ENCODE measurements around the gene UBTD2.

Gene UBTD2

DNA sequence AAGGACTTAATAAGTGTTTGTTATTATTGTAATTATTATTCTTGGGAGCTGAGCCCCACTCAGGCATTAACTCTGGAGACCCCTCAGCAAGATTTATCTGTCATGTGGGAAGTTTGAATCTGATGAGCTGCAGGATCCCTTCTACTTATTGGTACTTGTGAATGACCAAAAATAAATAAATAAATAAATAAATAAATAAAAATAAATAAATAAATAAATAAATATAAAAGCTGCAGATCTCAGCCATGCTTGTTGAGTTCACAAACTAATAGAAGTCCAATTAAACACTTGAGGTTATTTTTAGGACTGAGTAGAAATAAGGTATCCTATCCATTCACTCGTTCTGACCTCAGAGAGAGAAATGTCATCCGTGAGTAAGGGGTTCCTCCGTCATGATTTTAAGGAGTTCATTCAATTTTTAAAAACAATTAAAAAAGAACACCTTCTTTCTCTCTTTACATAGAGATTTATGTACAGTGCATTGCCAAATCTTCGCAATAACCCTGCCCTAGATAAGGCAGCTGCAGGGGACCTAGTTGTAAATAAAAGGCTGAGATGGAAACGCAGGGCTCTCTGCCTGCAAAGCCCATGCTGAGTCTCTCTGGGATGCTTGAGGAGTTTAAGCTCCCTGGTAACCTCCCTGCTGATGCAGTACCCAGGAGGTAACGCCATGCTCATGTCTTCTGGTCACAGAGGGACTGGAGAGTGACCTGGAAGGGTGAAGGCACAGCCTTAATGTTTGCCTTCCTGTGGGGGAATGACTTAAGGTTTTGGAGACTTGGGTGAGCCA is 88.4 kb downstream of the UBTD2 start:
- DNase-seq (ENCODE audit: low read depth, low spot score), result no peak

DNA sequence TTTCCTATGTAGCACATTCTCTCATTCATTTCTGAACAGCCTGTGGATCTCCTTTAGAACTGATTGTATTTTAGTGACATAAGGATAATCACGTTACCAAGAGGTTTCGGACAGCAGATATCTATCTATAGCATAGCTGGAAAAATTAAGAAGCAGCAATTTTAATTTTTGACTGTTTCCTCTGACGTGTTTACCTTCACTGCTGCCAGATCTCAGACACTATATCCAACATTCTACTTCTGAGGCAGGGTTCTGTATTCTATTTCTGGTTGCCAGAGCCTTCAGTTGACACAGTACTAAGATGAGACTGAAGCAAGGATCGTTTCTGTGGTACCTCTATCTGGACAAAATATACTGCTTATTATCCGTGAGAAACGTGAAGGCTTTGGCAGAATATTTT is 89.7 kb downstream of the UBTD2 start, which contains the start of gene EFCAB9:
TSS of gene EFCAB9 (plus strand) at position 301 of the 400 bp plus-strand sequence. CDS start at position 302, 1 bp downstream.
- no peak for DNase-seq (ENCODE audit: low read depth, low spot score)

DNA sequence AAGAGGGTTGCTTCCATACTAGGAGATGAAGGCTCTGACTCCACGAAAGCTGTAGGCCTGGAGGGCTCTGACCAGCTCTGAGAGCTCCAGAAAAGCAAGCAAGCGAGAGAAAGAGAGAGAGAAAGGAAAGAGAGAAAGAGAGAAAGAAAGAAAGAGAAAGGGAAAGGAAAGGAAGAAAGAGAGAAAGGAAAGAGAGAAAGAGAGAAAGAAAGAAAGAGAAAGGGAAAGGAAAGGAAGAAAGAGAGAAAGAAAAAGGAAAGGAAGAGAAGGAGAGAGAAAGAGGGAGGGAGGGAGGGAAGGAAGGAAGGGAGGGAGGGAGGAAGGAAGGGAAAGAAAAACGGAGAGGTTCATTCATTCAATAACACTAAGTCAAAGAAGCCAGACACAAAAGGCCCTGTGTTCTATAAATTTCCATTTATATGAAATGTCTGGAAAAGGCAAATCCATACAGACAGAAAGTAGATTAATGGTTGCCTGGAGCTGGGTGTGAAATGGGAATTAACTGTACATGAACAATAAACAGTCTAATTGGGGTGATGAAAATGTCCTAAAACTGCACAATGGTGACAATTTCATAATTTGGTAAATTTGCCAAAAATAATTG is 93.8 kb downstream of the UBTD2 start:
- no peak for DNase-seq (ENCODE audit: low read depth, low spot score)

DNA sequence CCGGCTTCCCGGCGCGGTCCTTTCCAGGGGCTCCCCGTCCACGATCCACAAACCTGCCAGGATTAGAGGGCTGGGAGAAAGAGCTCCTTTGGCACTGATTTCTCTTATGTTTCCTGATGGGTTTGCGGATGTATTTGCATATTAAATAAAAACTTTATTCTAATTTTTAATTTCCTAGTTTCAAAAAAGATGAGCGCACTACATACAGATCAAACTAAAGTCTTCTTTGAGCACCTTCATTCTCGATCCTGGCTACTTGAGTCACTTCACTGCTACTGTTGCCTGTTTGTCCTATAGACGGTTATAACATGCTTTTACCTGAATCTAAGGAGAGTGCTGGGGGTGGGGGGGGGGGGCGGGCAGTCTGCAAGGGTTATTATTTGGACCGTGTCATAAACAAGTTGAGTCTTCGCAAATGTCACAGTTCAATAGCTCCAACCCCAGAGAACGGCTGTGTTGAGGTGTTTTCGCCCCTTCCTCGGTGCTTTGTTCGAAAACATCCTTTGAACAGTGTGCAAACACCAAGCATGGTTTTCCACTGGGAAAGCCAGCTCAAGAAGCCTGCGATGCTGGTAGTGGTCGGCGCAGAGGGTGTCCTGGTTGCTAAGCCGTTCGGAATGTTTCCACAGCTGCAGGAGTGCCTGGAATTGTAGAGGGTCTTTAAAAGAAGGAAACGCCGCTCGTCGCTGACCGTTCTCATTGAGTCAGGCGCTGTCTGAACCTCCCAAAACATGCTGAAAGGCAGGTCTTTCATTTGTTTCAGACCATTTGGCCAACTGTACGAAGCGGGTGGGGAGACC is 94.5 kb downstream of the UBTD2 start:
- DNase-seq (ENCODE audit: low read depth, low spot score), result no peak

DNA sequence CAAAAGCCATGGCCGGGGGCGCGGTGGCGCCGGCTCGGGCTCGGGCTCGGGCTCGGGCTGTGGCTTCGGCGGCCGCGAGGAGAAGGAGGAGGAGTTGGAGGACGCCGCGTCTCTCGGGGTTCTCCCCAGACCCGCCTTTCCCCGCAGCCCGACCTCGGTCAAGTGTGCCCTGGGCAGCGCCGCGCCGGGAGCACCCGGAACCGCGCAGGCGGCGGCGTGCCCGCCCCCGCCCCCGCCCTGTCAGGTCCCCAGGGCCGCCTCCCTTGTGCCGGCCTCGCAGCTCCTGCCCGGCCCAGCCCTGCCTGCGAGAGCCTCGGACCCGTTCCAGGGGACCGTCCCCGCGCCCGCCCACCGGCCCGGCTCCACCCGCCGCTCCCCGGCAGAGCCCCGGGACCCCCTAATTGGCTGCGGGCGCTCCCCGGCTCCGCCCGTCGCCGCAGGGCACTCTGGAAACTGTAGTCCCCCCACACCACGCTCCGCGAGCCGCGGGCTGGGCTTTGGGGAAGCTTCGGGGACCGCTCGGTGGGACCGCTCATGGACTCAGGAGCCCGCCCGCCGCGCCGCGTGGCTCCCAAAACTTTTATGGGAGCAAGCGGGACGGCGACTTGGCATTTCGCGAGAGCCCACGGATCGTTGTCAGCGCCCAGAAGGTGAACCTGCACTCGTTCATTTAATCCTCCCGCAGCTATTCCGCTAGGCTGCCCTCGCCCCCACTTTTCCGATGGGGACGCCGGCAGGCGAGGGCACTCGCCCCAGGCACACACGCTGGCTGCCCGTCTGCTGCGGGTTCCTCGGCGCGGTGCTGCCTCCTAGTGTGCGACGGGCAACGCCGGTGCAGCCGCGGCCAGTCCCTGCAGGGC is 95.3 kb downstream of the UBTD2 start, which contains the start of gene STK10:
TSS of gene STK10 (minus strand) at position 192 of the 860 bp plus-strand sequence. CDS start at position 10, 182 bp downstream.
- DNase-seq (ENCODE audit: low read depth, low spot score), result peak; percentile 77

DNA sequence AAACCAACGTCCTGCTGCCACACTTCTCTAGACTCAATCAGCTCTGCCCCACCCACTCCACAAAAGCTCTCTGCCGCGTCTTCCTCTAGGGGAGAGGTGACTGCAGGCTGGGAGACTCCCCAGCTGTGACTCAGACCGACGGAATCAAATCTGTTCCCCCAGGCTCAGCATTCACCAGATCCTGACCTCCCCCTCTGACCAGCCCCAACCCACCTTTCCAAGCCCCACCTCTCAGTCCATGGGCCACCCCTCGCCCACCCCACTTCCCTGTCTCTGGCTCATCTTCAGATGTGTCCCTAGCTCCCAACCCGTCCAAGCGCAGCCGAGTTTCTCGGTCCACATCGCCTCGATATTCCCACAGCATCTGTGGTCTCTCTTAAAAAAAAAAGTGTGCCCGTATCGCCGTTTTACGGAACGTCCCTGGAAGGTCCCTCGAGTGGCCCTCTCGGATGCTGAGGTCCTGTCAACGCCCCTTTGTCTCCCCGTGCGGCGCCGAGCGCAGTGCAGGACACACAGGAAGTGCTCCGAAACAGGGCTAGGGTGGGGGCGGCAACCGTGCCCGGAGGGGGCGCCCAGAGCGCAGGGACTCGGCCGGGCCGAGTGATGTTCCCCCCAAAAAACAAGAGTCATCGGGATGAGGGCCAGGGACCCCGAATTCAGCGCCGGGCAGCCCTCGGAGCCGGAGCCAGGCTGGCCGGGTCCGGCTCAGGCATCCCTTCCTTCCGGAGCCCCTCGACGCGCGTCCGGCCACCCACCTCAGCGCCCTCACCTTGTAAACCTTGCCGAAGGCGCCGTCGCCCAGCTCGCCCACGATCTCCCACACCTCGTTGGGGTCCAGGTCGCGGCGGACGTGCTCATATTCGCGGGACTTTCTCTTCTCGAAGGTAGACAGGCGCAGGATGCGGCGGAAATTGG is 96.2 kb downstream of the UBTD2 start:
- peak; percentile 47 for DNase-seq (ENCODE audit: low read depth, low spot score)

DNA sequence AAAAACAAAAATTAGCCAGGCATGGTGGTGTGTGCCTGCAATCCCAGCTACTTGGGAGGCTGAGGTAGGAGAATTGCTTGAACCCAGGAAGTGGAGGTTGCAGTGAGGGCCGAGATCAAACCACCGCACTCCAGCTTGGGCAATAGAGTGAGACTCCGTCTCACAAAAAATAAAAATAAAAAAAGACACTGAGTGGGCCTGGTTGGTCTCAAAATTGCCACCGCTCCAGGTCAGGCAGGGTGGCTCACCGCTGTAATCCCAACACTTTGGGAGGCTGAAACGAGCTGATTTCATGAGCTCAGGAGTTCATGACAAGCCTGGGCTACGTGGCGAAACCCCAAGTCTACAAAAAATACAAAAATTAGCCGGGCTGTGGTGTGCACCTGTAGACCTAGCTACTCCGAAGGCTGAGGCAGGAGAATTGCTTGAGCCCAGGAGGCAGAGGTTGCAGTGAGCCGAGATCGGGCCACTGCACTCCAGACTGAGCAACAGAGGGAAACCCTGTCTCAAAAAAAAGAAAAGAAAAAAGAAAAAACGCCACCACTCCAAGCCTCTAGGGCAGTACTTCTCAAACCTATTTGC is 97.4 kb downstream of the UBTD2 start:
- DNase-seq (ENCODE audit: low read depth, low spot score), result no peak

DNA sequence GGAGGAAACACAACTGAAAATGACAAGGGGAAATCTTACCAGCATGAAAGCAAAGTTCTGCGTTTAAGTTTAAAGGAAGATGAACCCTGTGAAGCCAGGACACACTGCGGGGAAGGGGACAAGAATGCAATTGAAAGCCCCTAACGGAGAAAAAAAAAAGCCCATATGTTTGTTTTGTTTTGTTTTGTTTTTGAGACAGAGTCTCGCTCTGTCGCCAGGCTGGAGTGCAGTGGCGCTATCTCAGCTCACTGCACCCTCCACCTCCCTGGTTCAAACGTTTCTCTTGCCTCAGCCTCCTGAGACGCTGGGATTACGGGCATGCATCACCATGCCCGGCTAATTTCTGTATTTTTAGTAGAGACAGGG is 98.5 kb downstream of the UBTD2 start:
- DNase-seq (ENCODE audit: low read depth, low spot score), result no peak

DNA sequence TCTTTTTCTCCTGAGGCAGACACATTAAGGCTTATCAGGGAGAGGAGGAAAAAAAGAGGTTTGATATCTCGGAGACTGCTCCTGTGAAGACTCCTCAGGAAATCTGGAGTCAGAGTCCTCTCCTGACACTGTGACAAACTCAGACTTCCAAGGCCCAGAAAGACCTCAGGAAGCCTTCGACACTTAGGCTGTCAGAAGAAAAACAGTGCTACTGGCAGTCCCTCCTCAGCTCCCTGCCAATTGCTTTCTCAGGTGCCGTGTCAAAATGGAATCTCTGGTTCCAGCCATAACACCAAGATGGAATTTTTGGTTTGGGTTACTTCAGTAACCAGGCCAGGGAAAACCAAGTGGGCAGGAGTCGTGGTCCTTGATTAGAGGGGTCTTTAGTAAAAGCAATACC is 99.7 kb downstream of the UBTD2 start:
- no peak for DNase-seq (ENCODE audit: low read depth, low spot score)

DNA sequence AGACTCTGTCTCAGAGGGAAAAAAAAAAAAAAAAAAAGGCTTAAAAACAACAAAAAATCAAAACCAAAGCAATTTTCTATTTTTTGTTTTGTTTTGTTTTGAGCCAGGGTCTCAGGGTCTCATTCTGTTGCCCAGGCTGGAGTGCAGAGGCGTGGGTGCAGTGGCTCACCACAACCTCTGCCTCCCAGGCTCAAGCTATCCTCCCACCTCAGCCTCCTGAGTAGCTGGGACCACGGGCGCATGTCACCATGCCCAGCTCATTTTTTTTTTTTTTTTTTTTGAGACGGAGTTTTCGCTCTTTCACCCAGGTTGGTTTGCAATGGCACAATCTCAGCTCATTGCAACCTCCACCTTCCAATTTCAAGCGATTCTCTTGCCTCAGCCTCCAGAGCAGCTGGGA is 101.3 kb downstream of the UBTD2 start:
- DNase-seq (ENCODE audit: low read depth, low spot score), result no peak

DNA sequence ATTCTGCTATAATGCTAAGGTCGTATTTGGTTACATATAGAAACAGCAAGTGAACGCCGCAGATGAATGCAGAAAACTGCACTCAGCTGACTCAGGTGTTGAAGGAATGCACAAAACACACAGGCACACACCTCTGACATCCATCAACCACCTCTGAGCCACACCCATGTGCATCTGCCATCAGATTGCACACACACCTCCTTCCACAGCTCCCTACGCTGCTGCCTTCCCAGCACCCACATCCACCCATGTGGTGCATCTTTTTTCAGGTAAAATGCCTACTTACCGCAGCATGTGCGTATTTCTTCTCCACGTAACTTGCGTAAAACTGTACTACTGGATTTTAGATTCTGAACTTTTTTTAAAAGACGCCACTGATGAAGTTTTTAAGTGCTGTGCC is 102.6 kb downstream of the UBTD2 start:
- no peak for DNase-seq (ENCODE audit: low read depth, low spot score)

DNA sequence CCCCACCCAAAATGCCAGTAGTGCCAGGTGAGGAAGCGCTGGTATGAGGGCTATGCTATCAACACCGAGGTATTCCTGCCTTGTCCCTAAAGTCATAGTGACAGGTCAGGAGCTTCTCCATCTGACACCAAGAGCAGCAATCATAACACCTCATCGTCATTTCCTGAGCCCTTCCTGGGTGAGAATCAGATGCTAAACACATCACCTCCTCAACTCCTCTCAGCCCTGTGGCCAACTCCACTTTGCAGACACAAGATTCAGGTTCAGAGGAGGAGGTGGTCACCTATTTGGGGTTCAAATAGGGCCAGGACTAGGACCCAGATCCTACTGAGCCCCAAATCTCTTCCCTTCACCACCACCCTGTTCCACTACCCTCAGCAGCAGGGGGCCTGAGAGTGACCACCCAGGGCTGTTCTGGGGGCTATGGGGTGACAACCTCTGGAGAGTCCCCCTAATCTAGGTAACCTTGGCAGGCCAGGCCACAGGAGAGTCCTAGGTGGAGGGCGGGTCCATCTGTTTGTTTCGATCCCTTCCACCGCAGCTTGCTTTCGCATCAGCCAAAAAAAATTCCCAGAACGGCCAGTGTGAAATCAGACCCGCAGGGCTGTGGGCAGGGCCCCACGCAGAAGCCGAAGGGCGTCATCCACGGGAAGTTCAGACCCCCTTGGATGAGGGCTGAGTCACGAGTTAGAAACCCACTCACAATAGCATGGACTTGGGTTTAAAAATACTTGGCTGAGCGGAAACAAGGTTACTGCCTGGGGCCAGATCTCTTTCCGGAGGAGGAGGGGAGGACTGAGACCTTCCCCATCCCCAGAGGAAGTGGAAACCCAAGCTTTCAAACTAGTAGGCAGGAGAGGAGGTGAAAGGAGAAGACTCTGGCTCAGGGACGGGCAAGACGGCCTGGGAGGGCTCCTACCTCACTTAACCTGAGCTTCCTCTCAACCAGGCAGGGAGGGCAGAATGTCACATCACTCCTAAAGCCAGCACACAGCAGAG is 104.3 kb downstream of the UBTD2 start:
- DNase-seq (ENCODE audit: low read depth, low spot score), result no peak

DNA sequence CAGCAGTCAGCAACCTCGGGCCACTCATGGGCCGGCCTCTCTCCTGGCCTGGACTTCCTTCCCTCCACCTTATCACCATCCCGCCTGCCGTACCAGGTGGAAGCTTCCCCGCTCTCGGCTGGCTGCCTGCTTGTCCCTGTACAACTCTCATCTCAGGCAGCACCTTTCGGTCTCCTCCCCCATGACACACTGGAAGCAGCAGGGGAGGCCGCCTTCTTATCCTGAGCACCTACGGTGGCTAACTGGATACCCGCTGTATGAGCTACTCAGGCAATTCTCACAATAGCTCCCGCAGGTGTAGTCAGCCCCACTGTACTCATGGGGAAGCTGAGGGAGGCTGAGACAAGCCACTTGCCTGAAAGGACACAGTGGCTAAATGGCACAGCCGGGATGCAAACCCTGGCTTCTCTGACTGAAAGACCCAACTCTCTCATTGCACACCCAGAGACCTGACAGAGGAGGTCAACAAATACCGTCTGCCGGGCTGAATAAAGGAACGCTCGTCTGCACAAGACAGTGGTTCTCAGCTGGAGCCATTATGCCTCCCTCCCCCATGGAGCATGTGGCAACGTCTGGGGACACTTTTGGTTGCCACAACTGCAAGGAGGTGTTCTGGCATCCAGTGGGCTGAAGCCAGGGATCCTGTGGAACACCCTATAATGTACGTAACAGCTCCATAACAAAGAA is 105.1 kb downstream of the UBTD2 start:
- no peak for DNase-seq (ENCODE audit: low read depth, low spot score)

DNA sequence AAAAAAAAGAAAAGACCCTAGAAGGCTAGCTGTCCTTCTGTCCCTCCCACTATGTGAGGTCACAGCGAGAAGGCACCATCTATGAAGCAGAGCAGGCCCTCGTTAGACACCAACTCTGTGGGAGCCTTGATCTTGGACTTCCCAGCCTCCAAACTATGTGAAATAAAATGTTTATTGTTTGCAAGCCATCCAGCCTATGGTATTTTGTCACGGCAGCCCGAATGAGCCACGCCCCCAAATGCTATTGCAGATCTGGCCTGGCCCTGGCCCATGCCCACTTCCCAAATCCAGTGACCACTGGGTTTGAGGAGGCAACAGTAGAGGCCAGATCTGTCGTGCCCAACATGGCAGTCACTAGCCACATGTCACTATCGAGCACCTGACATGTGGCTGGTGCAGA is 106.4 kb downstream of the UBTD2 start:
- DNase-seq (ENCODE audit: low read depth, low spot score), result no peak

DNA sequence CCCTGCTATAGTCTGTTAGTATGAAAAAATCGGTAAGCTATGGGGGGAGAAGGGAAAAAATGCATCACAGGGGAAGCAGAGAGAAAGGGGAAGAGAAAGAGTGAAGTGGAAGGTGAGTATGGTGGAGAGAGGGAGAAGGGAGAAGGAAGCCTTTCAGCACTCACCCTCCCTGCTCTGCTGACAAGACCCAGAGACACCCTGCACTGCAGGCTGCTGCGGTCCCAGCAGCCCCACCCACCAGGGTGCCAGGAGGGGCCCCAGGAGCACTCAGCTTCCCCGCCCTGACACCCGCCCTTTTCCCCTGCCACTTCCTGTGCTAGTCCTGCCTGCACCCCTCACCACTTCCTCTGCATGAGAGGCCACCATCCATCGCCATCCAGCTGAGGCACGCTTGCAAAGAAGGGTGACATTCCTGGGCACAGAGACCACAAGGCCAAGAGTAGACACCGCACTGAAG is 108.3 kb downstream of the UBTD2 start:
- DNase-seq (ENCODE audit: low read depth, low spot score), result peak; percentile 77

DNA sequence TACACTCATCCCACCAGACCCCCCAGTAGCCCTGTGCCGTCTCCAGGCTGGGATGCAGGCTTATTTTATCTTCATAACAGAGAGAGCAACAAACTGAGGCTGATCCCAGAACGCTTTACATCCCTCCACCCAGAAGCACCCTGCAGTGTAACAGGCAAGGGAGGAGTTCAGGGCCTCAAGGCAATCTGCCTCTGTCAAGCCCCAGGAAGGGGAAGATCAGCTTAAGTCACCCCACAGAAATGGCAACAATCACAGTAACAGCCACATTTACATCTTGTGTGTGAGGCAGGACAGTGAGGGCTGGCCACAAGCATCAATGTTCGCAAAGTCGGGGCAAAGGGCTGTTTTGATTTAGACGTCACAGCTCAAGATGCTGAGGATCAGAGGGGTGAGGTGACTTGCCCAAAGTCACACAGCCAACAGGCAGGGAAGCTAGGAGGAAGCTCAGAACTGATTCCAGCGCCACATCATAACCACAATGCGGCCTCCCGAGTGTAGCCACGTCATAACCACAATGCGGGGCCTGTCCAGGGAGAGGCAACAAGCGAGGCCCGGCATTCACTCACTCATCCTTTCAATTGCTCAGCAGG is 109.9 kb downstream of the UBTD2 start:
- DNase-seq (ENCODE audit: low read depth, low spot score), result no peak

DNA sequence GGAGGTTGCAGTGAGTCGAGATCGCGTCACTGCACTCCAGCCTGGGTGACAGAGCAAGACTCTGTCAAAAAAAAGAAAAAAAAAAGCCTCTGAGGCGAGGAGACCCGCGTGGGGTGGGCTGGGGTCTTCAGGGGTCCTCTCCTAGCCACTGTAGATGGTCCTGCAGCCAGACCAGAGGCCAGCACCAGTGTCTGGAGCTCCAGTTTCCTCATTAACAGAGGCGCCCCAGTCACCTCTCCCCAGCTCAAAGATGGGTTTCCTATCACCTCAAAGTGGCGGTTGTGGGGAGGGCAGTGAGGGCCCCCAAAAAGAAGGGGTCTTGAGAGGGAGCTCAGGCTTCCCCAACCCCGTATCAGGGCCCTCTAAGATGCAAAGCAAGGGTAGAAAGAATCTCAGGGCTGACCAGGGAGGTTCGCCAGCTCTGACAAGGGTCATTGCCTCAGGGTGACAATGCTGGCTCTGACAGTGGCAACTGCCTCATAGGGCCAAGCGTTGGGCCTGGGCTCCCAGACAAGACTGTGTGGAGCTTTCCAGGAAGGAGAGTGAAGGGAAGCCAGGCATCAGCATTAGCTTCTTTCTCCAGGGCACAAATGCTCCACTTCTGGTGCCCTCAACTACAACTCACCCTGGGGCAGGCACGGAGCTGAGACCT is 110.5 kb downstream of the UBTD2 start:
- DNase-seq (ENCODE audit: low read depth, low spot score), result no peak
